ENCODE results near the gene SPOCK2.

DNA sequence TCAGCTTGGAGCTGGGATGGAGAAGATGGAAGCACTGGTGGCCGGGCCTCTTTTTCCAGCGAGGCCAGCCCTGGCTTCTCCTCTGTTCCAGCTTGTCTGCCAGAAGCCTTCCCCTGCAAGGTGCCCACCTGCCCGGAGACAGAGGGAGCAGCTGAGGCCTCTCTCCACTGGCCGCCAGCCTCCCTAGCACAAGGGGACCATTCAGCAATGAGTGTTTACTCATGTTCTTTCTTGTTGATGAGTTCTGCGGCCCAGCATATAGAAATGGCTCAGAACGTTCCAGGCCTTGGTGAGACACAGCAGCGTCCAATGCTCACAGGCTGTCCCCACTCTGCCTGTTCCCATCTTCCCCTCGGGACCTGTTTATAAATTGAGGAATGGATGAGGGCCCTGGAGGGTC is 76.9 kb downstream of the SPOCK2 start:
- TF ChIP-seq, protein P1, sequence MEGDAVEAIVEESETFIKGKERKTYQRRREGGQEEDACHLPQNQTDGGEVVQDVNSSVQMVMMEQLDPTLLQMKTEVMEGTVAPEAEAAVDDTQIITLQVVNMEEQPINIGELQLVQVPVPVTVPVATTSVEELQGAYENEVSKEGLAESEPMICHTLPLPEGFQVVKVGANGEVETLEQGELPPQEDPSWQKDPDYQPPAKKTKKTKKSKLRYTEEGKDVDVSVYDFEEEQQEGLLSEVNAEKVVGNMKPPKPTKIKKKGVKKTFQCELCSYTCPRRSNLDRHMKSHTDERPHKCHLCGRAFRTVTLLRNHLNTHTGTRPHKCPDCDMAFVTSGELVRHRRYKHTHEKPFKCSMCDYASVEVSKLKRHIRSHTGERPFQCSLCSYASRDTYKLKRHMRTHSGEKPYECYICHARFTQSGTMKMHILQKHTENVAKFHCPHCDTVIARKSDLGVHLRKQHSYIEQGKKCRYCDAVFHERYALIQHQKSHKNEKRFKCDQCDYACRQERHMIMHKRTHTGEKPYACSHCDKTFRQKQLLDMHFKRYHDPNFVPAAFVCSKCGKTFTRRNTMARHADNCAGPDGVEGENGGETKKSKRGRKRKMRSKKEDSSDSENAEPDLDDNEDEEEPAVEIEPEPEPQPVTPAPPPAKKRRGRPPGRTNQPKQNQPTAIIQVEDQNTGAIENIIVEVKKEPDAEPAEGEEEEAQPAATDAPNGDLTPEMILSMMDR (IDR thresholded peaks at IDR 0.05): no peak
- TF ChIP-seq POLR2A (IDR thresholded peaks at IDR 0.05; ENCODE audit: low read depth) (no peak), EP300 (IDR thresholded peaks at IDR 0.05) (no peak), POLR2AphosphoS5 (IDR thresholded peaks at IDR 0.05) (no peak)

Measured in esophagus muscularis mucosa (tissue), 4 donors.